GM12878 (cell line): ENCODE results near the gene MMRN1. TPM values are rescaled to one million over a fixed set of nuclear protein-coding genes. Genes with fewer than 3 reads are reported as not detected.

Experiments
- ATF7 ChIP-seq: fragments of 450-650 bp; IDR thresholded peaks from 2 replicates; pipeline ENCODE4 v1.6.1; 2016; ENCODE audit warnings: low read depth, mild to moderate bottlenecking
- BCL11A ChIP-seq: IDR thresholded peaks from 2 replicates; pipeline ENCODE4 v1.6.1; 2011; ENCODE audit warnings: low read depth, low read length
- BMI1 ChIP-seq: fragments of 450-650 bp; IDR thresholded peaks from 2 replicates; pipeline ENCODE4 v1.6.1; 2016; ENCODE audit warnings: mild to moderate bottlenecking, moderate library complexity, borderline replicate concordance
- CBFB ChIP-seq: IDR thresholded peaks from 2 replicates; pipeline ENCODE4 v1.6.1; 2016; ENCODE audit warnings: antibody characterized with exemption, low read depth
- CREB1 ChIP-seq: IDR thresholded peaks from 2 replicates; pipeline ENCODE4 v1.6.1; 2012; ENCODE audit warnings: low read depth, mild to moderate bottlenecking, inconsistent platforms
- EED ChIP-seq: sonication (generic); IDR thresholded peaks from 2 replicates; pipeline ENCODE4 v1.6.1; 2016; ENCODE audit warnings: antibody characterized with exemption, low read depth
- EP300 ChIP-seq, 2 experiments: fragments of 150-350 bp in 1 of 2; IDR thresholded peaks; 2 replicates each; pipeline ENCODE4 v1.6.1; 2011 to 2012; ENCODE audit warnings: low read depth in 2 of 2, low read length in 2 of 2, borderline replicate concordance in 1 of 2, improper control_type of control experiment in 1 of 2, inconsistent platforms in 1 of 2; ENCODE audit not compliant: control insufficient read depth in 1 of 2
- ESRRA ChIP-seq: IDR thresholded peaks from 2 replicates; pipeline ENCODE4 v1.6.1; 2012; ENCODE audit warnings: mild to moderate bottlenecking, low read length, improper control_type of control experiment
- HDAC2 ChIP-seq: fragments of 200-600 bp; sonication (generic); IDR thresholded peaks from 2 replicates; pipeline ENCODE4 v1.6.1; 2017
- IRF4 ChIP-seq: IDR thresholded peaks from 2 replicates; pipeline ENCODE4 v1.6.1; 2011; ENCODE audit warnings: low read depth, low read length
- MTA2 ChIP-seq: fragments of 450-650 bp; IDR thresholded peaks from 2 replicates; pipeline ENCODE4 v1.6.1; 2016; ENCODE audit warnings: low read depth, mild to moderate bottlenecking, moderate library complexity
- MTA3 ChIP-seq: IDR thresholded peaks from 2 replicates; pipeline ENCODE4 v1.6.1; 2012; ENCODE audit warnings: low read length, inconsistent platforms, borderline replicate concordance
- MXI1 ChIP-seq: fragments of 150-350 bp; IDR thresholded peaks from 2 replicates; pipeline ENCODE4 v1.6.1; 2011; ENCODE audit warnings: low read depth, mild to moderate bottlenecking, inconsistent platforms, low read length, improper control_type of control experiment
- NFYB ChIP-seq: IDR thresholded peaks from 2 replicates; pipeline ENCODE4 v1.6.1; 2011; ENCODE audit warnings: low read depth, mild to moderate bottlenecking, low read length, improper control_type of control experiment, moderate library complexity; ENCODE audit not compliant: insufficient read depth
- POU2F2 ChIP-seq: IDR thresholded peaks from 3 replicates; pipeline ENCODE4 v1.6.1; 2011; ENCODE audit warnings: low read depth, mild to moderate bottlenecking, low read length, borderline replicate concordance
- RAD51 ChIP-seq: fragments of 450-650 bp; IDR thresholded peaks from 2 replicates; pipeline ENCODE4 v1.6.1; 2016; ENCODE audit warnings: moderate library complexity, mild to moderate bottlenecking, inconsistent platforms
- SMAD1 ChIP-seq: fragments of 450-650 bp; IDR thresholded peaks from 2 replicates; pipeline ENCODE4 v1.6.1; 2018; ENCODE audit warnings: mild to moderate bottlenecking, low read depth; ENCODE audit not compliant: partially characterized antibody
- TAF1 ChIP-seq: IDR thresholded peaks from 2 replicates; pipeline ENCODE4 v1.6.1; 2011; ENCODE audit warnings: mild to moderate bottlenecking, low read depth, low read length, borderline replicate concordance
- TCF7 ChIP-seq: IDR thresholded peaks from 2 replicates; pipeline ENCODE4 v1.6.1; 2014; ENCODE audit warnings: antibody characterized with exemption, borderline replicate concordance
- YY1 ChIP-seq: IDR thresholded peaks from 2 replicates; pipeline ENCODE4 v1.6.1; 2011; ENCODE audit warnings: low read depth, mild to moderate bottlenecking, low read length
- ZNF274 ChIP-seq: IDR thresholded peaks from one replicate; pipeline ENCODE4 v1.8.0; 2011; ENCODE audit not compliant: insufficient read length, insufficient read depth
- polyA plus RNA-seq, 11 experiments: library from polyadenylated mRNA; depleted of rRNA in 4 of 11; unstranded in 6 of 11; stranded (reverse) in 5 of 11; fragments of >200 nt; fragmentation: Nextera tagmentation in 4 of 11; fragmentation: Illumina TruSeq in 1 of 11; extraction: Ambion mirVana in 4 of 11; extraction: Trizol in 1 of 11; gene quantifications; 1 replicate in 1 of 11; 2 replicates in 10 of 11; pipeline versions ENCODE4 v1.2.1 to v1.2.3, GENCODE V29; 2011 to 2016; ENCODE audit warnings: inconsistent platforms in 2 of 11, missing spikeins in 2 of 11, low read depth in 1 of 11
- total RNA-seq, 4 experiments: library from RNA; depleted of rRNA in 3 of 4; stranded (reverse); fragments of >200 nt in 3 of 4; fragmentation: Illumina TruSeq in 1 of 4; extraction: Trizol in 1 of 4; gene quantifications; 2 replicates each; pipeline versions ENCODE4 v1.2.1 to v1.2.3, GENCODE V29; 2013 to 2021
- TF ChIP-seq, protein P1 (sequence below): IDR thresholded peaks from 2 replicates; pipeline ENCODE4 v1.6.1; 2011; ENCODE audit warnings: borderline replicate concordance, low read depth, mild to moderate bottlenecking, moderate library complexity, mixed read lengths, low read length; ENCODE audit not compliant: insufficient read depth; ENCODE audit errors: extremely low read length
- TF ChIP-seq, protein P2 (sequence below): fragments of 150-350 bp; IDR thresholded peaks from 2 replicates; pipeline ENCODE4 v1.6.1; 2014; ENCODE audit warnings: mild to moderate bottlenecking, low read depth, low read length
- TF ChIP-seq, protein P3 (sequence below): IDR thresholded peaks from 2 replicates; pipeline ENCODE4 v1.6.1; 2011; ENCODE audit warnings: low read depth, mild to moderate bottlenecking, low read length, moderate library complexity, borderline replicate concordance; ENCODE audit errors: extremely low read depth
- TF ChIP-seq, protein P4 (sequence below): fragments of 450-650 bp; IDR thresholded peaks from 2 replicates; pipeline ENCODE4 v1.6.1; 2016; ENCODE audit warnings: mild to moderate bottlenecking, moderate library complexity, borderline replicate concordance

Gene MMRN1
- total and polyA plus RNA-seq, 10 of the 15 experiments (the other 5 are each of a cell fraction or from before 2014, with no cell fraction given), result 0.50 to 3.9 (median 0.78) TPM

DNA sequence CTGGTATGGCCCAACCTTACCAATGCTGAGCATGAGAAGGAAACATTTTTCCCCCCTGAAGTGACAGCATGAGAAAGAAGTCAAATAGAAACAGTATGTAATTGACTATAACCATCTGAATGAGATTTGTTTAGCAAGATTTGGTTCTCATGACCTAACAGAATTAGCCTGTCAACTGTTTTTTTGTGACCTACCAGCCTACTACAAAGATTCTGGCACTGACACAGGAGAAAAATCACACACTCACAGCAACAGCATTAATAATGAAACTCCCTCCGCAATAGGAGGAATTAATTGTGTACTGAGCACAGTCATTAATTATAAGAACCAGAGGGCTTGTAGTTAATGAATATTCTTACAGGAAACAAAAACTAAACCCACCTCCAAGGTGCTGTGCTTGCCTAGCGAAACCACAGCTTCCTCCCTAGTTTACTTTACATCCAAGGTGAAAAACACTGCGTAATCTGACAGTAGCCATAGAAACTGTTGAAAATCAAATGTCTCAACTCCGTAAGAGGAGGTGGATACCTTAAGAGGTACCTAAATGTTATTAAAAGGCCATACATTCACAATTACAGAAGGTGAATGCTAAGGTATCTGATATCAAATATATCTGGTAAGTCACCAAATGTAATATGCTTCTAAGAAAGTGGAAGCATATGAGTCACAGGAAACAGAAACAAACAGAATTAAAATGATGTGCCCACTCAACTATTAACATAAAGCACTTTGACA is 34.9 kb downstream of the MMRN1 start (continued):
- TF ChIP-seq, protein P1, sequence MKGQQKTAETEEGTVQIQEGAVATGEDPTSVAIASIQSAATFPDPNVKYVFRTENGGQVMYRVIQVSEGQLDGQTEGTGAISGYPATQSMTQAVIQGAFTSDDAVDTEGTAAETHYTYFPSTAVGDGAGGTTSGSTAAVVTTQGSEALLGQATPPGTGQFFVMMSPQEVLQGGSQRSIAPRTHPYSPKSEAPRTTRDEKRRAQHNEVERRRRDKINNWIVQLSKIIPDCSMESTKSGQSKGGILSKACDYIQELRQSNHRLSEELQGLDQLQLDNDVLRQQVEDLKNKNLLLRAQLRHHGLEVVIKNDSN, result no peak
- TF ChIP-seq ESRRA, result no peak
- no peak for TF ChIP-seq HDAC2
- TF ChIP-seq MTA3, result no peak
- no peak for TF ChIP-seq TCF7
- TF ChIP-seq, protein P2, sequence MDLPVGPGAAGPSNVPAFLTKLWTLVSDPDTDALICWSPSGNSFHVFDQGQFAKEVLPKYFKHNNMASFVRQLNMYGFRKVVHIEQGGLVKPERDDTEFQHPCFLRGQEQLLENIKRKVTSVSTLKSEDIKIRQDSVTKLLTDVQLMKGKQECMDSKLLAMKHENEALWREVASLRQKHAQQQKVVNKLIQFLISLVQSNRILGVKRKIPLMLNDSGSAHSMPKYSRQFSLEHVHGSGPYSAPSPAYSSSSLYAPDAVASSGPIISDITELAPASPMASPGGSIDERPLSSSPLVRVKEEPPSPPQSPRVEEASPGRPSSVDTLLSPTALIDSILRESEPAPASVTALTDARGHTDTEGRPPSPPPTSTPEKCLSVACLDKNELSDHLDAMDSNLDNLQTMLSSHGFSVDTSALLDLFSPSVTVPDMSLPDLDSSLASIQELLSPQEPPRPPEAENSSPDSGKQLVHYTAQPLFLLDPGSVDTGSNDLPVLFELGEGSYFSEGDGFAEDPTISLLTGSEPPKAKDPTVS, result no peak
- TF ChIP-seq BCL11A, result peak; percentile 39; the same call in 1 of the 2 replicates
- no peak for TF ChIP-seq CREB1
- TF ChIP-seq, protein P3, sequence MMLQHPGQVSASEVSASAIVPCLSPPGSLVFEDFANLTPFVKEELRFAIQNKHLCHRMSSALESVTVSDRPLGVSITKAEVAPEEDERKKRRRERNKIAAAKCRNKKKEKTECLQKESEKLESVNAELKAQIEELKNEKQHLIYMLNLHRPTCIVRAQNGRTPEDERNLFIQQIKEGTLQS, result no peak
- TF ChIP-seq RAD51, result peak; percentile 9; the same call in 1 of the 2 replicates
- TF ChIP-seq EED, result no peak
- peak; percentile 79 for TF ChIP-seq ATF7
- no peak; the same call in 2 of the 3 replicates for TF ChIP-seq POU2F2
- no peak for TF ChIP-seq CBFB
- TF ChIP-seq MTA2, result peak; percentile 91
- TF ChIP-seq MXI1, result no peak
- TF ChIP-seq, protein P4, sequence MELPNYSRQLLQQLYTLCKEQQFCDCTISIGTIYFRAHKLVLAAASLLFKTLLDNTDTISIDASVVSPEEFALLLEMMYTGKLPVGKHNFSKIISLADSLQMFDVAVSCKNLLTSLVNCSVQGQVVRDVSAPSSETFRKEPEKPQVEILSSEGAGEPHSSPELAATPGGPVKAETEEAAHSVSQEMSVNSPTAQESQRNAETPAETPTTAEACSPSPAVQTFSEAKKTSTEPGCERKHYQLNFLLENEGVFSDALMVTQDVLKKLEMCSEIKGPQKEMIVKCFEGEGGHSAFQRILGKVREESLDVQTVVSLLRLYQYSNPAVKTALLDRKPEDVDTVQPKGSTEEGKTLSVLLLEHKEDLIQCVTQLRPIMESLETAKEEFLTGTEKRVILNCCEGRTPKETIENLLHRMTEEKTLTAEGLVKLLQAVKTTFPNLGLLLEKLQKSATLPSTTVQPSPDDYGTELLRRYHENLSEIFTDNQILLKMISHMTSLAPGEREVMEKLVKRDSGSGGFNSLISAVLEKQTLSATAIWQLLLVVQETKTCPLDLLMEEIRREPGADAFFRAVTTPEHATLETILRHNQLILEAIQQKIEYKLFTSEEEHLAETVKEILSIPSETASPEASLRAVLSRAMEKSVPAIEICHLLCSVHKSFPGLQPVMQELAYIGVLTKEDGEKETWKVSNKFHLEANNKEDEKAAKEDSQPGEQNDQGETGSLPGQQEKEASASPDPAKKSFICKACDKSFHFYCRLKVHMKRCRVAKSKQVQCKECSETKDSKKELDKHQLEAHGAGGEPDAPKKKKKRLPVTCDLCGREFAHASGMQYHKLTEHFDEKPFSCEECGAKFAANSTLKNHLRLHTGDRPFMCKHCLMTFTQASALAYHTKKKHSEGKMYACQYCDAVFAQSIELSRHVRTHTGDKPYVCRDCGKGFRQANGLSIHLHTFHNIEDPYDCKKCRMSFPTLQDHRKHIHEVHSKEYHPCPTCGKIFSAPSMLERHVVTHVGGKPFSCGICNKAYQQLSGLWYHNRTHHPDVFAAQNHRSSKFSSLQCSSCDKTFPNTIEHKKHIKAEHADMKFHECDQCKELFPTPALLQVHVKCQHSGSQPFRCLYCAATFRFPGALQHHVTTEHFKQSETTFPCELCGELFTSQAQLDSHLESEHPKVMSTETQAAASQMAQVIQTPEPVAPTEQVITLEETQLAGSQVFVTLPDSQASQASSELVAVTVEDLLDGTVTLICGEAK, result no peak
- no peak for TF ChIP-seq TAF1
- no peak for TF ChIP-seq YY1
- TF ChIP-seq SMAD1, result peak; percentile 45
- peak in 1 of 2 experiments; percentile 50; a peak in 2 of 4 replicates for TF ChIP-seq EP300 (IDR thresholded peaks at IDR 0.05; ENCODE audit: borderline replicate concordance in 1 of 2, control insufficient read depth in 1 of 2, low read depth in 2 of 2, low read length in 2 of 2)
- no peak for TF ChIP-seq NFYB
- TF ChIP-seq ZNF274, result no peak
- TF ChIP-seq BMI1, result 0 out of 2 replicates have a peak, but pooled peaks have one; percentile 32
- TF ChIP-seq IRF4, result no peak
